Measurements from ENCODE around the gene GOPC. TPM values are rescaled to one million over a fixed set of nuclear protein-coding genes. Genes with fewer than 3 reads are reported as not detected.

The GOPC gene
- total RNA-seq, 1 experiment from 2014 or later, result 20.8 TPM

DNA sequence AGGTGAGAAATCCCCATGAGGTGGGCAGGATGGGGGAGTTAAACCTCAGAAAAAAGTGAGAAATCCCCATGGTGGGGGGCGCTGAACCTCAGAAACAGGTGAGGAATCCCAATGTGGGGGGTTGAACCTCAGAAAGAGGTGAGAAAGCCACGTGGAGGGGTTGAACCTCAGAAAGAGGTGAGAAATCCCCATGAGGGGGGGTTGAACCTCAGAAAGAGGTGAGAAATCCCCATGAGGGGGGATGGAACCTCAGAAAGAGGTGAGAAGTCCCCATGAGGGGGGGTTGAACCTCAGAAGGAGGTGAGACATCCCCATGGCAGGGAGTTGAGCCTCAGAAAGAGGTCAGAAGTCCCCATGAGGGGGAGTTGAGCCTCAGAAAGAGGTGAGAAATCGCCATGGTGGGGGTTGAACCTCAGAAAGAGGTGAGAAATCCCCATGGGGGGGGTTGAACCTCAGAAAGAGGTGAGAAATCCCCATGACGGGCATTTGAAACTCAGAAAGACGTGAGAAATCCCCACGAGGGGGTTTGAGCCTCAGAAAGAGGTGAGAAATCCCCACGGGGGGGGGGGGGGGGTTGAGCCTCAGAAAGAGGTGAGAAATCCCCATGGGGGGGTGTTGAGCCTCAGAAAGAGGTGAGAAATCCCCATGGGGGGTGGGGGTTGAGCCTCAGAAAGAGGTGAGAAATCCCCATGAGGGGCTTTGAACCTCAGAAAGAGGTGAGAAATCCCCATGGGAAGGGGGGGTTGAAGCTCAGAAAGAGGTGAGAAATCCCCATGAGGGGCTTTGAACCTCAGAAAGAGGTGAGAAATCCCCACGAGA, 14.3 kb upstream of the GOPC start:
- Histone ChIP-seq H3K36me3 (ENCODE audit: insufficient read depth, low read length, poor library complexity, severe bottlenecking) (no peaks in the 10 kb centered on the region), H3K4me3 (ENCODE audit: low read depth, low read length, poor library complexity, severe bottlenecking) (no peak overlapping the region), H3K4me1 (ENCODE audit: insufficient read depth, low read length, poor library complexity, severe bottlenecking) (no peaks in the 10 kb centered on the region), H3K27ac (ENCODE audit: low read depth, low read length, poor library complexity, severe bottlenecking) (no peak overlapping the region), H3K9me3 (ENCODE audit: low read depth, low read length, poor library complexity, severe bottlenecking) (no peaks in the 10 kb centered on the region), H3K27me3 (replicated peaks; ENCODE audit: insufficient read depth, low read depth, low read length, poor library complexity) (peaks cover 7% of the 10 kb centered on the region)
- ChIA-PET CTCF (no interaction called here), POLR2A (ENCODE audit: low non-redundant PET) (no interaction called here)
- TF ChIP-seq, protein P1, sequence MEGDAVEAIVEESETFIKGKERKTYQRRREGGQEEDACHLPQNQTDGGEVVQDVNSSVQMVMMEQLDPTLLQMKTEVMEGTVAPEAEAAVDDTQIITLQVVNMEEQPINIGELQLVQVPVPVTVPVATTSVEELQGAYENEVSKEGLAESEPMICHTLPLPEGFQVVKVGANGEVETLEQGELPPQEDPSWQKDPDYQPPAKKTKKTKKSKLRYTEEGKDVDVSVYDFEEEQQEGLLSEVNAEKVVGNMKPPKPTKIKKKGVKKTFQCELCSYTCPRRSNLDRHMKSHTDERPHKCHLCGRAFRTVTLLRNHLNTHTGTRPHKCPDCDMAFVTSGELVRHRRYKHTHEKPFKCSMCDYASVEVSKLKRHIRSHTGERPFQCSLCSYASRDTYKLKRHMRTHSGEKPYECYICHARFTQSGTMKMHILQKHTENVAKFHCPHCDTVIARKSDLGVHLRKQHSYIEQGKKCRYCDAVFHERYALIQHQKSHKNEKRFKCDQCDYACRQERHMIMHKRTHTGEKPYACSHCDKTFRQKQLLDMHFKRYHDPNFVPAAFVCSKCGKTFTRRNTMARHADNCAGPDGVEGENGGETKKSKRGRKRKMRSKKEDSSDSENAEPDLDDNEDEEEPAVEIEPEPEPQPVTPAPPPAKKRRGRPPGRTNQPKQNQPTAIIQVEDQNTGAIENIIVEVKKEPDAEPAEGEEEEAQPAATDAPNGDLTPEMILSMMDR (conservative IDR thresholded peaks at IDR 0.05; ENCODE audit: low read depth, low read length), result no peak
- TF ChIP-seq EZH2 (IDR thresholded peaks at IDR 0.05; ENCODE audit: borderline replicate concordance, low read depth, low read length, poor library complexity, severe bottlenecking), result no peak
- no peak for DNase-seq (ENCODE audit: low spot score)
- intact Hi-C loops (cut with micrococcal nuclease; ENCODE audit: unreplicated experiment), result no loop called here
- no TSS peak for BruUV-seq (replicated peaks)

DNA sequence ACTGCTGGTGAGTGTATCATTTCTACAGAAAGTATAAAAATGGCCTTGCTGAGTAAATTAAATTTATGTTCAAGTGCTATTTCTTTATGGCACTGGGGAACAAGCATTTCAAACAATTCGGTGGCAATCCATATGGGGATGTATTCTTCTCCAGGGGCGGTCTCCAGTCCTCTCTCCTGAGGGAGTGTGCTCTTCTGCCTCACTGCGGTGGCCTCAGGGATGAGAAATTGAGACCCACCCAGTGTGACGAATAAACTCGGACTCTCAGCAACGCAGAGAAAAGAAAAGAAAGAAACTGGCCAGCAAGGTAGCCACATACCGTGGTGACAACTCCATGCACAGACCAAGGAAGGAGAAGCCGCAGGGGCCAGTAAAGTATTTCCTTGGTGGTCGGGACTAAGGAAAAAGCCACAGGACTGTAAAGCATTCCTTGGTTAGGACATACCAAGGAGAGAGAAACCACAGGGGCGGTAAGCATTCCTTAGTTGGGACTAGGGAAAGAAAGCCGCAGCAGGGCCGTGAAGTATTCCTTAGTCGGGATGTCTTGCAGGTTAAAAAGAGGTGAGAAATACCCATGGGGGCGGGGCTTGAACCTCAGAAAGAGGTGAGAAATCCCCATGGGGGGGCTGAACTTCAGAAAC, 13.6 kb upstream of the GOPC start:
- no peak overlapping the region for H3K27ac ChIP-seq (ENCODE audit: low read depth, low read length, poor library complexity, severe bottlenecking)

DNA sequence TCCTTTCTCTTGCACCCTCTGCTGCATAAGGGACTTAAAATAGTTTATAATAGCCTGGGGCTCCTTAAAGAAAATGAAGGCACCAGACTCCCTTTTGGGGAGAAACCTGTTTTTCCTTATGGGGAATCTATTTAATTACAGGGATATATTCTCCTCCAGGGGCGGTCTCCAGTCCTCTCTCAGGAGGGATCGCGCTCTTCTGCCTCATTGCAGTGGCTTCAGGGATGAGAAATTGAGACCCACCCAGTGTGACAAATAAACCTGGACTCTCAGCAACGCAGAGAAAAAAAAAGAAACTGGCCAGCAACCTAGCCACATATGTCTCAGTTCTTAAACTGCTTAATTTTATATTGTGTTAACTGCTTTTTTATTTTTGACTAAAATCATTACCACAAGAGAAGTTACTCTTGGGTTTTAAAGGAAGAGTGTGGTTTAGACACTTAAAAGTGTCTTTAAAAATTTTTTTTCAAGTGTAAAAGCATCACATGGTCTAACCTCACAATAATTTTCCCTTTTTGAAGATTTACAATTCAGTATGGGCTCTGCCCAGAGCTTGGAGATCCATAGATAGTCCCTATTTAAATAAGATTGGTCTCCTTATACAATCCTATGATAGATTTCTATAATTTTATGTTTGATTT, 11.7 kb upstream of the GOPC start:
- no peaks in the 10 kb centered on the region for H3K36me3 ChIP-seq (ENCODE audit: insufficient read depth, low read length, poor library complexity, severe bottlenecking)
- H3K4me3 ChIP-seq (ENCODE audit: low read depth, low read length, poor library complexity, severe bottlenecking), result no peak overlapping the region
- no TSS peak for BruUV-seq (replicated peaks)
- intact Hi-C loops (cut with micrococcal nuclease; ENCODE audit: unreplicated experiment), result no loop called here
- H3K9me3 ChIP-seq (ENCODE audit: low read depth, low read length, poor library complexity, severe bottlenecking), result no peaks in the 10 kb centered on the region
- TF ChIP-seq, protein P1 (conservative IDR thresholded peaks at IDR 0.05; ENCODE audit: low read depth, low read length), result no peak
- TF ChIP-seq EZH2 (IDR thresholded peaks at IDR 0.05; ENCODE audit: borderline replicate concordance, low read depth, low read length, poor library complexity, severe bottlenecking), result no peak
- H3K27ac ChIP-seq (ENCODE audit: low read depth, low read length, poor library complexity, severe bottlenecking), result no peak overlapping the region
- H3K4me1 ChIP-seq (ENCODE audit: insufficient read depth, low read length, poor library complexity, severe bottlenecking), result no peaks in the 10 kb centered on the region
- H3K27me3 ChIP-seq (replicated peaks; ENCODE audit: insufficient read depth, low read depth, low read length, poor library complexity), result peaks cover 7% of the 10 kb centered on the region
- no peak for DNase-seq (ENCODE audit: low spot score)
- ChIA-PET POLR2A (ENCODE audit: low non-redundant PET) (no interaction called here), CTCF (no interaction called here)

More for the DNA sequence above, 13.6 kb upstream of the GOPC start:
- no peak overlapping the region for H3K4me3 ChIP-seq (ENCODE audit: low read depth, low read length, poor library complexity, severe bottlenecking)
- no peaks in the 10 kb centered on the region for H3K4me1 ChIP-seq (ENCODE audit: insufficient read depth, low read length, poor library complexity, severe bottlenecking)
- H3K9me3 ChIP-seq (ENCODE audit: low read depth, low read length, poor library complexity, severe bottlenecking), result no peaks in the 10 kb centered on the region
- ChIA-PET POLR2A (ENCODE audit: low non-redundant PET) (no interaction called here), CTCF (no interaction called here)
- intact Hi-C loops (cut with micrococcal nuclease; ENCODE audit: unreplicated experiment), result no loop called here
- peaks cover 7% of the 10 kb centered on the region for H3K27me3 ChIP-seq (replicated peaks; ENCODE audit: insufficient read depth, low read depth, low read length, poor library complexity)
- H3K36me3 ChIP-seq (ENCODE audit: insufficient read depth, low read length, poor library complexity, severe bottlenecking), result no peaks in the 10 kb centered on the region
- DNase-seq (ENCODE audit: low spot score), result no peak
- BruUV-seq (replicated peaks), result no TSS peak
- TF ChIP-seq, protein P1 (conservative IDR thresholded peaks at IDR 0.05; ENCODE audit: low read depth, low read length), result no peak
- no peak for TF ChIP-seq EZH2 (IDR thresholded peaks at IDR 0.05; ENCODE audit: borderline replicate concordance, low read depth, low read length, poor library complexity, severe bottlenecking)

Measured in A673 (cell line).